ENCODE results near the gene GP1BB. TPM values are rescaled to one million over a fixed set of nuclear protein-coding genes. Genes with fewer than 3 reads are reported as not detected.

The GP1BB gene
- total and polyA plus RNA-seq, 2 of the 13 experiments (the other 11 are each of a cell fraction or from before 2014, with no cell fraction given) = not detected

GRCh38 chr22:19686946-19687345, 36.4 kb upstream of the GP1BB start:
- WGBS (ENCODE audit: low lambda C conversion rate) = 33% methylated on average over 7 of the region's 7 CpGs
- Histone ChIP-seq H3K9ac (ENCODE audit: insufficient read depth, low read depth, low read length) (no peak overlapping the region), H3K9me3 (ENCODE audit: low read length) (no peaks in the 10 kb centered on the region), H3K27me3 (ENCODE audit: control insufficient read depth in 1 of 2, insufficient read depth in 2 of 2, low read length in 2 of 2) (peaks cover 10 to 48% of the 10 kb centered on the region in 2 experiments), H3K4me1 (ENCODE audit: insufficient read depth, low read length) (no peaks in the 10 kb centered on the region), H2AFZ (ENCODE audit: low read length) (no peak overlapping the region), H3K4me3 (replicated peaks in 1 of 3; ENCODE audit: insufficient read depth in 1 of 3, low read depth in 2 of 3, low read length in 3 of 3) (no peak overlapping the region), H3K79me2 (ENCODE audit: insufficient read depth, low read length) (no peaks in the 10 kb centered on the region), H3K4me2 (ENCODE audit: low read depth, low read length) (no peak overlapping the region), H3K36me3 (replicated peaks in 1 of 2; ENCODE audit: control insufficient read depth in 1 of 2, insufficient read depth in 2 of 2, low read length in 2 of 2) (no peaks in the 10 kb centered on the region), H4K20me1 (ENCODE audit: insufficient read depth, low read length) (no peaks in the 10 kb centered on the region), H3K27ac (ENCODE audit: extremely low read length, insufficient read depth, low read length) (no peak overlapping the region)
- in situ Hi-C loops (cut with HindIII; ENCODE audit: extremely low pct_ligation_motif_present, low pct_unique_long_range_greater_than_20kb) (no loop called here), intact Hi-C loops (cut with micrococcal nuclease; ENCODE audit: unreplicated experiment) (no loop called here)
- ATAC-seq (no peak), FAIRE-seq (no peak), DNase-seq (ENCODE audit: low spot score) (no peak)
- POLR2A ChIA-PET = no interaction called here
- TF ChIP-seq, protein P1, sequence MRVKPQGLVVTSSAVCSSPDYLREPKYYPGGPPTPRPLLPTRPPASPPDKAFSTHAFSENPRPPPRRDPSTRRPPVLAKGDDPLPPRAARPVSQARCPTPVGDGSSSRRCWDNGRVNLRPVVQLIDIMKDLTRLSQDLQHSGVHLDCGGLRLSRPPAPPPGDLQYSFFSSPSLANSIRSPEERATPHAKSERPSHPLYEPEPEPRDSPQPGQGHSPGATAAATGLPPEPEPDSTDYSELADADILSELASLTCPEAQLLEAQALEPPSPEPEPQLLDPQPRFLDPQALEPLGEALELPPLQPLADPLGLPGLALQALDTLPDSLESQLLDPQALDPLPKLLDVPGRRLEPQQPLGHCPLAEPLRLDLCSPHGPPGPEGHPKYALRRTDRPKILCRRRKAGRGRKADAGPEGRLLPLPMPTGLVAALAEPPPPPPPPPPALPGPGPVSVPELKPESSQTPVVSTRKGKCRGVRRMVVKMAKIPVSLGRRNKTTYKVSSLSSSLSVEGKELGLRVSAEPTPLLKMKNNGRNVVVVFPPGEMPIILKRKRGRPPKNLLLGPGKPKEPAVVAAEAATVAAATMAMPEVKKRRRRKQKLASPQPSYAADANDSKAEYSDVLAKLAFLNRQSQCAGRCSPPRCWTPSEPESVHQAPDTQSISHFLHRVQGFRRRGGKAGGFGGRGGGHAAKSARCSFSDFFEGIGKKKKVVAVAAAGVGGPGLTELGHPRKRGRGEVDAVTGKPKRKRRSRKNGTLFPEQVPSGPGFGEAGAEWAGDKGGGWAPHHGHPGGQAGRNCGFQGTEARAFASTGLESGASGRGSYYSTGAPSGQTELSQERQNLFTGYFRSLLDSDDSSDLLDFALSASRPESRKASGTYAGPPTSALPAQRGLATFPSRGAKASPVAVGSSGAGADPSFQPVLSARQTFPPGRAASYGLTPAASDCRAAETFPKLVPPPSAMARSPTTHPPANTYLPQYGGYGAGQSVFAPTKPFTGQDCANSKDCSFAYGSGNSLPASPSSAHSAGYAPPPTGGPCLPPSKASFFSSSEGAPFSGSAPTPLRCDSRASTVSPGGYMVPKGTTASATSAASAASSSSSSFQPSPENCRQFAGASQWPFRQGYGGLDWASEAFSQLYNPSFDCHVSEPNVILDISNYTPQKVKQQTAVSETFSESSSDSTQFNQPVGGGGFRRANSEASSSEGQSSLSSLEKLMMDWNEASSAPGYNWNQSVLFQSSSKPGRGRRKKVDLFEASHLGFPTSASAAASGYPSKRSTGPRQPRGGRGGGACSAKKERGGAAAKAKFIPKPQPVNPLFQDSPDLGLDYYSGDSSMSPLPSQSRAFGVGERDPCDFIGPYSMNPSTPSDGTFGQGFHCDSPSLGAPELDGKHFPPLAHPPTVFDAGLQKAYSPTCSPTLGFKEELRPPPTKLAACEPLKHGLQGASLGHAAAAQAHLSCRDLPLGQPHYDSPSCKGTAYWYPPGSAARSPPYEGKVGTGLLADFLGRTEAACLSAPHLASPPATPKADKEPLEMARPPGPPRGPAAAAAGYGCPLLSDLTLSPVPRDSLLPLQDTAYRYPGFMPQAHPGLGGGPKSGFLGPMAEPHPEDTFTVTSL (CRISPR knock-in tag; IDR thresholded peaks at IDR 0.05; ENCODE audit: borderline replicate concordance) = no peak
- TF ChIP-seq ZNF451 (CRISPR knock-in tag; IDR thresholded peaks at IDR 0.05) (no peak), IKZF1 (IDR thresholded peaks at IDR 0.05) (no peak), ZMYM3 (CRISPR knock-in tag; IDR thresholded peaks at IDR 0.05) (no peak), MBNL3 (CRISPR knock-in tag; conservative IDR thresholded peaks at IDR 0.05) (no peak), SP1 (IDR thresholded peaks at IDR 0.05) (no peak), SP1 (CRISPR knock-in tag; IDR thresholded peaks at IDR 0.05) (no peak), ZNF83 (CRISPR knock-in tag; IDR thresholded peaks at IDR 0.05; ENCODE audit: borderline replicate concordance) (no peak), MIER3 (CRISPR knock-in tag; IDR thresholded peaks at IDR 0.05; ENCODE audit: borderline replicate concordance) (no peak), ZNF607 (CRISPR knock-in tag; IDR thresholded peaks at IDR 0.05; ENCODE audit: borderline replicate concordance) (no peak)
- TF ChIP-seq, protein P2, sequence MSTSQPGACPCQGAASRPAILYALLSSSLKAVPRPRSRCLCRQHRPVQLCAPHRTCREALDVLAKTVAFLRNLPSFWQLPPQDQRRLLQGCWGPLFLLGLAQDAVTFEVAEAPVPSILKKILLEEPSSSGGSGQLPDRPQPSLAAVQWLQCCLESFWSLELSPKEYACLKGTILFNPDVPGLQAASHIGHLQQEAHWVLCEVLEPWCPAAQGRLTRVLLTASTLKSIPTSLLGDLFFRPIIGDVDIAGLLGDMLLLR (CRISPR knock-in tag; IDR thresholded peaks at IDR 0.05) = no peak
- CTCF ChIA-PET (ENCODE audit: low intra/inter-chr PET ratio, low total read pairs) = no interaction called here
- BruUV-seq (replicated peaks) = no TSS peak

Data from HepG2 (cell line).